H9 (cell line): Measurements from ENCODE around the gene LONRF3. TPM values are rescaled to one million over a fixed set of nuclear protein-coding genes. Genes with fewer than 3 reads are reported as not detected.
"Not testable (repeated sequence)": the region's sequence is repeated elsewhere in the genome, so short reads cannot be mapped to it uniquely, and the experiment has no call there.

ENCODE experiments used
- DNase-seq: peaks from one replicate; pipeline ENCODE4 v3.0.0-alpha.2; 2017
- H2AFZ ChIP-seq: one replicate; pipeline ENCODE4 v1.6.1; 2013; ENCODE audit warnings: mild to moderate bottlenecking, low read length, control low read depth, moderate library complexity
- H2AK5ac ChIP-seq: 2 replicates; pipeline ENCODE4 v1.6.1; 2013; ENCODE audit warnings: low read length, control low read depth, mixed read lengths; ENCODE audit not compliant: insufficient read length
- H2BK120ac ChIP-seq: one replicate; pipeline ENCODE4 v1.6.1; 2013; ENCODE audit warnings: low read depth, mild to moderate bottlenecking, low read length, control low read depth, inconsistent platforms; ENCODE audit not compliant: poor library complexity, severe bottlenecking
- H2BK12ac ChIP-seq: 2 replicates; pipeline ENCODE4 v1.6.1; 2013; ENCODE audit warnings: low read length, control low read depth, mixed read lengths, low read depth; ENCODE audit not compliant: insufficient read length
- H2BK15ac ChIP-seq: 2 replicates; pipeline ENCODE4 v1.6.1; 2013; ENCODE audit warnings: low read depth, low read length, control low read depth
- H2BK20ac ChIP-seq: one replicate; pipeline ENCODE4 v1.6.1; 2013; ENCODE audit warnings: low read depth, mild to moderate bottlenecking, low read length, control low read depth, inconsistent platforms; ENCODE audit not compliant: poor library complexity, severe bottlenecking
- H2BK5ac ChIP-seq: 2 replicates; pipeline ENCODE4 v1.6.1; 2013; ENCODE audit warnings: low read length, control low read depth, mixed read lengths; ENCODE audit not compliant: insufficient read length
- H3K14ac ChIP-seq: 2 replicates; pipeline ENCODE4 v1.6.1; 2013; ENCODE audit warnings: low read length, control low read depth; ENCODE audit not compliant: insufficient read depth
- H3K18ac ChIP-seq: 2 replicates; pipeline ENCODE4 v1.6.1; 2013; ENCODE audit warnings: low read depth, mild to moderate bottlenecking, mixed read lengths, low read length, control low read depth; ENCODE audit not compliant: insufficient read length
- H3K23ac ChIP-seq: 2 replicates; pipeline ENCODE4 v1.6.1; 2013; ENCODE audit warnings: low read length, control low read depth, mixed read lengths, low read depth; ENCODE audit not compliant: insufficient read length
- H3K23me2 ChIP-seq: 2 replicates; pipeline ENCODE4 v1.6.1; 2013; ENCODE audit warnings: low read depth, mild to moderate bottlenecking, mixed read lengths, low read length, control low read depth; ENCODE audit not compliant: insufficient read length, poor library complexity, severe bottlenecking
- H3K27ac ChIP-seq: 2 replicates; pipeline ENCODE4 v1.5.1; 2013; ENCODE audit warnings: low read length, control low read depth, mixed read lengths, low read depth; ENCODE audit not compliant: insufficient read length
- H3K27me3 ChIP-seq: 2 replicates; pipeline ENCODE4 v1.6.1; 2013; ENCODE audit warnings: low read length, control low read depth, inconsistent platforms; ENCODE audit not compliant: insufficient read depth
- H3K4ac ChIP-seq: 2 replicates; pipeline ENCODE4 v1.6.1; 2013; ENCODE audit warnings: low read depth, mild to moderate bottlenecking, control low read depth, inconsistent platforms, low read length, moderate library complexity
- H3K4me1 ChIP-seq: 2 replicates; pipeline ENCODE4 v1.6.1; 2013; ENCODE audit warnings: low read length, control low read depth, inconsistent platforms; ENCODE audit not compliant: insufficient read depth
- H3K4me2 ChIP-seq: 2 replicates; pipeline ENCODE4 v1.6.1; 2013; ENCODE audit warnings: low read length, control low read depth, mixed read lengths; ENCODE audit not compliant: insufficient read length, insufficient read depth
- H3K56ac ChIP-seq: 2 replicates; pipeline ENCODE4 v1.6.1; 2013; ENCODE audit warnings: low read depth, mild to moderate bottlenecking, mixed read lengths, low read length, control low read depth; ENCODE audit not compliant: insufficient read length
- H3K79me1 ChIP-seq: 2 replicates; pipeline ENCODE4 v1.6.1; 2013; ENCODE audit warnings: low read depth, mild to moderate bottlenecking, moderate library complexity, low read length, control low read depth, inconsistent platforms; ENCODE audit not compliant: insufficient read depth, poor library complexity, severe bottlenecking
- H3K79me2 ChIP-seq: 2 replicates; pipeline ENCODE4 v1.6.1; 2013; ENCODE audit warnings: low read length, control low read depth, inconsistent platforms; ENCODE audit not compliant: insufficient read depth
- H3K9ac ChIP-seq: 2 replicates; pipeline ENCODE4 v1.6.1; 2013; ENCODE audit warnings: low read length, control low read depth, mixed read lengths; ENCODE audit not compliant: insufficient read length; ENCODE audit errors: extremely low read depth
- H3K9me3 ChIP-seq: one replicate; pipeline ENCODE4 v1.6.1; 2013; ENCODE audit warnings: low read depth, low read length, inconsistent platforms; ENCODE audit not compliant: control insufficient read depth
- H3T11ph ChIP-seq: one replicate; pipeline ENCODE4 v1.6.1; 2013; ENCODE audit warnings: mild to moderate bottlenecking, low read length, control low read depth, inconsistent platforms
- H4K20me1 ChIP-seq: one replicate; pipeline ENCODE4 v1.6.1; 2013; ENCODE audit not compliant: control insufficient read depth, insufficient read length, insufficient read depth
- H4K5ac ChIP-seq: 2 replicates; pipeline ENCODE4 v1.6.1; 2013; ENCODE audit warnings: low read depth, mild to moderate bottlenecking, mixed read lengths, low read length, control low read depth; ENCODE audit not compliant: insufficient read length
- H4K8ac ChIP-seq: replicated peaks from 2 replicates; pipeline ENCODE4 v1.6.1; 2013; ENCODE audit warnings: low read length, control low read depth, mixed read lengths, low read depth; ENCODE audit not compliant: insufficient read length
- H4K91ac ChIP-seq: 2 replicates; pipeline ENCODE4 v1.6.1; 2013; ENCODE audit warnings: low read depth, mild to moderate bottlenecking, moderate library complexity, mixed read lengths, low read length, control low read depth; ENCODE audit not compliant: insufficient read length
- H3K27ac Mint-ChIP-seq, 3 experiments: 2 replicates in 2 of 3; 3 replicates in 1 of 3; pipeline ENCODE4 v1.8.0; 2020 to 2021; ENCODE audit warnings: mixed read lengths in 3 of 3, mild to moderate bottlenecking in 1 of 3, moderate library complexity in 1 of 3
- H3K27me3 Mint-ChIP-seq: 2 replicates; pipeline ENCODE4 v1.8.0; 2021; ENCODE audit warnings: low read depth, mild to moderate bottlenecking, moderate library complexity, mixed read lengths
- H3K36me3 Mint-ChIP-seq, 3 experiments: 2 replicates in 2 of 3; 3 replicates in 1 of 3; pipeline ENCODE4 v1.8.0; 2020 to 2021; ENCODE audit warnings: low read depth in 3 of 3, mixed read lengths in 3 of 3; ENCODE audit not compliant: insufficient read depth in 1 of 3
- H3K4me1 Mint-ChIP-seq, 2 experiments: 2 replicates each; pipeline ENCODE4 v1.8.0; 2020; ENCODE audit warnings: mixed read lengths in 2 of 2
- H3K4me3 Mint-ChIP-seq, 2 experiments: 2 replicates in 1 of 2; 3 replicates in 1 of 2; pipeline ENCODE4 v1.8.0; 2020 to 2021; ENCODE audit warnings: mild to moderate bottlenecking in 2 of 2, mixed read lengths in 2 of 2, moderate library complexity in 1 of 2
- H3K9me3 Mint-ChIP-seq, 2 experiments: 2 replicates in 1 of 2; 3 replicates in 1 of 2; pipeline ENCODE4 v1.8.0; 2020; ENCODE audit warnings: mild to moderate bottlenecking in 2 of 2, mixed read lengths in 2 of 2, moderate library complexity in 1 of 2
- WGBS: extraction: QIAGEN DNeasy Blood & Tissue Kit; methylation state at CpG from one replicate; pipeline ENCODE4 v1.1.7; 2013; ENCODE audit warnings: missing lambda C conversion rate, low lambda C conversion rate, mixed read lengths; ENCODE audit not compliant: insufficient read length; ENCODE audit errors: extremely low coverage; 5-methylcytosine and 5-hydroxymethylcytosine counted together
- total RNA-seq: library from RNA; stranded (reverse); gene quantifications from 2 replicates; pipeline ENCODE4 v1.2.1, GENCODE V29; 2021
- TF ChIP-seq, protein P1 (sequence below): fragments of 200-600 bp; sonication (generic); conservative IDR thresholded peaks from 3 replicates; pipeline ENCODE4 v1.8.0; 2021; ENCODE audit warnings: antibody characterized with exemption, mild to moderate bottlenecking

LONRF3 gene
- total RNA-seq, 1 experiment from 2014 or later, result 0.33 TPM

DNA sequence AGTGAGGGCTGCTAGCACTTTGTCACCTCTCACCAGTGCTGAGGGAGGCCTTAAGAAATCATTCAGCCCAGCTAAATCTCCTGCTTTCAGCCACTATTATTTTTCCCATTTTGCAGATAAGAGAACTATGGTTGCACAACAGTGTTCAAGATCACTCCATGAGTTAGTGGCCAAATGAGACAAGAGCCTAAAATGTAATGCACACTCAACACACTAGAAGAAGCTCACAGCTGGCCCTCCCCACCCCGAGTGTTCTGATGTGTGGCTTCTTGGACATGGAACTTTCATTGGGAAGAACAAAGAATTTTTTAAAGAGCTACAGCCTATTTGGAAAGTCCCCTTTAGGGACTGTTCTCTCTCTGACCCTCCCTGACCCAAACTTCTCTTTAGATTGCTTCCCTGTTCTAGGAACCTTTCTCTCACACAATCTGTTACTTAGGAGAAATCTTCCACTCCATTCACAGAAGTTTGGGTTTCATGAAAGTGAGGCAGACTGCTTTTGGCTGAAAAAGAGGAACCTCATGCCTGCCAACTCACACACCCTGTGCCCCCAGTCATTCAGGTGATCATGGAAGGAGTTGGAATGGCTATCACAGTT lies 54.4 kb downstream of the LONRF3 start:
- Mint-ChIP-seq H3K9me3 (peaks cover 79 to 84% of the 10 kb centered on the region in 2 experiments), H3K4me3 (no peak overlapping the region), H3K4me1 (no peaks in the 10 kb centered on the region), H3K27me3 (peaks cover 12% of the 10 kb centered on the region), H3K27ac (no peak overlapping the region), H3K36me3 (peaks cover 9 to 14% (median 12%) of the 10 kb centered on the region in 3 experiments)
- no peak overlapping the region for H4K8ac ChIP-seq
- no peaks in the 10 kb centered on the region for H3K79me1 ChIP-seq
- no peak overlapping the region for H3K18ac ChIP-seq
- H4K5ac ChIP-seq, result no peak overlapping the region
- no peaks in the 10 kb centered on the region for H3K79me2 ChIP-seq
- H3K23ac ChIP-seq, result no peak overlapping the region
- no peak overlapping the region for H2BK20ac ChIP-seq
- WGBS, result no CpG with 5 or more reads among the region's 1 CpG
- H3K4me2 ChIP-seq, result no peak overlapping the region
- no peaks in the 10 kb centered on the region for H3K4me1 ChIP-seq
- no peak overlapping the region for H3T11ph ChIP-seq
- DNase-seq, result no peak
- no peak overlapping the region for H2BK15ac ChIP-seq
- H2AFZ ChIP-seq, result no peak overlapping the region
- TF ChIP-seq, protein P1, sequence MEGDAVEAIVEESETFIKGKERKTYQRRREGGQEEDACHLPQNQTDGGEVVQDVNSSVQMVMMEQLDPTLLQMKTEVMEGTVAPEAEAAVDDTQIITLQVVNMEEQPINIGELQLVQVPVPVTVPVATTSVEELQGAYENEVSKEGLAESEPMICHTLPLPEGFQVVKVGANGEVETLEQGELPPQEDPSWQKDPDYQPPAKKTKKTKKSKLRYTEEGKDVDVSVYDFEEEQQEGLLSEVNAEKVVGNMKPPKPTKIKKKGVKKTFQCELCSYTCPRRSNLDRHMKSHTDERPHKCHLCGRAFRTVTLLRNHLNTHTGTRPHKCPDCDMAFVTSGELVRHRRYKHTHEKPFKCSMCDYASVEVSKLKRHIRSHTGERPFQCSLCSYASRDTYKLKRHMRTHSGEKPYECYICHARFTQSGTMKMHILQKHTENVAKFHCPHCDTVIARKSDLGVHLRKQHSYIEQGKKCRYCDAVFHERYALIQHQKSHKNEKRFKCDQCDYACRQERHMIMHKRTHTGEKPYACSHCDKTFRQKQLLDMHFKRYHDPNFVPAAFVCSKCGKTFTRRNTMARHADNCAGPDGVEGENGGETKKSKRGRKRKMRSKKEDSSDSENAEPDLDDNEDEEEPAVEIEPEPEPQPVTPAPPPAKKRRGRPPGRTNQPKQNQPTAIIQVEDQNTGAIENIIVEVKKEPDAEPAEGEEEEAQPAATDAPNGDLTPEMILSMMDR, result no peak
- H3K9me3 ChIP-seq, result peaks cover 41% of the 10 kb centered on the region
- no peak overlapping the region for H3K4ac ChIP-seq
- H3K27me3 ChIP-seq, result no peaks in the 10 kb centered on the region
- H3K27ac ChIP-seq, result no peak overlapping the region
- H4K20me1 ChIP-seq, result no peaks in the 10 kb centered on the region
- no peaks in the 10 kb centered on the region for H3K23me2 ChIP-seq
- H2BK5ac ChIP-seq, result no peak overlapping the region
- H2AK5ac ChIP-seq, result no peak overlapping the region
- no peak overlapping the region for H3K9ac ChIP-seq
- no peak overlapping the region for H2BK120ac ChIP-seq
- no peak overlapping the region for H3K14ac ChIP-seq
- no peak overlapping the region for H2BK12ac ChIP-seq
- no peak overlapping the region for H4K91ac ChIP-seq
- no peak overlapping the region for H3K56ac ChIP-seq

DNA sequence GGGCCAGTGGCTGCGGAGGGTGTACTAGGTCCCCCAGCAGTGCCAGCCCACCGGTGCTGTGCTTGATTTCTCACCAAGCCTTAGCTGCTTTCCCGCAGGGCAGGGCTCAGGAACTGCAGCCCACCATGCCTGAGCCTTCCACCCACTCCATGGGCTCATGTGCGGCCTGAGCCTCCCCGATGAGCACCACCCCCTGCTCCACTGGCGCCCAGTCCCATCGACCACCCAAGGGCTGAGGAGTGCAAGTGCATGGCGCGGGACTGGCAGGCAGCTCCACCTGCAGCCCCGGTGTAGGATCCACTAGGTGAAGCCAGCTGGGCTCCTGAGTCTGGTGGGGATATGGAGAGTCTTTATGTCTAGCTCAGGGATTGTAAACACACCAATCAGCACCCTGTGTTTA lies 55.2 kb downstream of the LONRF3 start:
- not testable (repeated sequence) for H2AK5ac ChIP-seq, H3K79me1 ChIP-seq, H3K14ac ChIP-seq, H3K23me2 ChIP-seq, H3K4me1 Mint-ChIP-seq, H2AFZ ChIP-seq, H3T11ph ChIP-seq, H3K18ac ChIP-seq, H3K79me2 ChIP-seq, H3K4me3 Mint-ChIP-seq, H2BK15ac ChIP-seq, H4K20me1 ChIP-seq, H2BK120ac ChIP-seq, H3K4me1 ChIP-seq, H4K8ac ChIP-seq, H3K23ac ChIP-seq, H2BK5ac ChIP-seq, H3K9ac ChIP-seq, H3K4ac ChIP-seq, H3K56ac ChIP-seq, H2BK12ac ChIP-seq, H3K4me2 ChIP-seq, H3K27me3 ChIP-seq, H4K5ac ChIP-seq, H3K27ac Mint-ChIP-seq, H3K27ac ChIP-seq, H2BK20ac ChIP-seq, H3K27me3 Mint-ChIP-seq, DNase-seq, H4K91ac ChIP-seq
- WGBS, result no CpG with 5 or more reads among the region's 10 CpGs
- H3K36me3 Mint-ChIP-seq, result peaks cover 13 to 21% (median 20%) of the 10 kb centered on the region in 3 experiments
- H3K9me3 ChIP-seq, result peaks cover 33% of the 10 kb centered on the region
- H3K9me3 Mint-ChIP-seq, result peaks cover 80 to 85% of the 10 kb centered on the region in 2 experiments
